Testis (tissue), 3 donors: Measurements from ENCODE around the gene TMEM121. TPM values are rescaled to one million over a fixed set of nuclear protein-coding genes. Genes with fewer than 3 reads are reported as not detected.
"Not testable (repeated sequence)": the region's sequence is repeated elsewhere in the genome, so short reads cannot be mapped to it uniquely, and the experiment has no call there.

Experiments
- DNase-seq: peaks from one replicate; pipeline ENCODE4 v3.0.0-alpha.2; 2019
- H3K27ac ChIP-seq, 2 donors: fragments of 200-600 bp; sonication (generic); one replicate each; pipeline ENCODE4 v1.5.1; 2019
- H3K27me3 ChIP-seq: fragments of 200-600 bp; sonication (generic); one replicate; pipeline ENCODE4 v1.5.1; 2019
- H3K36me3 ChIP-seq: fragments of 200-600 bp; sonication (generic); one replicate; pipeline ENCODE4 v1.5.1; 2017; ENCODE audit warnings: low read depth; ENCODE audit errors: missing control alignments
- H3K4me1 ChIP-seq: fragments of 200-600 bp; sonication (generic); one replicate; pipeline ENCODE4 v1.5.1; 2019
- H3K4me3 ChIP-seq, 2 donors: fragments of 200-600 bp; sonication (generic); one replicate each; pipeline ENCODE4 v1.5.1; 2017 to 2019
- H3K9me3 ChIP-seq: fragments of 200-600 bp; sonication (generic); one replicate; pipeline ENCODE4 v1.5.1; 2017
- POLR2A ChIP-seq: fragments of 450-650 bp; IDR thresholded peaks from one replicate; pipeline ENCODE4 v1.6.1; 2017; ENCODE audit warnings: antibody characterized with exemption, mild to moderate bottlenecking, moderate library complexity
- WGBS, 2 donors: methylation state at CpG; one replicate each; pipeline ENCODE4 v1.1.5; 2018; 5-methylcytosine and 5-hydroxymethylcytosine counted together
- intact Hi-C: fragments of 100-400 bp; cut with DNase I; formaldehyde crosslinking; loops from one replicate; pipeline ENCODE4 v1.15.1; 2023; ENCODE audit warnings: low total_unique reads
- polyA plus RNA-seq: library from polyadenylated mRNA; stranded (reverse); fragments of 350-450 nt; fragmentation: Illumina TruSeq; extraction: RNeasy Lipid Tissue Mini Kit (QIAGEN cat#74804); gene quantifications from one replicate; pipeline ENCODE4 v1.2.3, GENCODE V29; 2014; ENCODE audit warnings: low read depth, low replicate concordance; ENCODE audit not compliant: insufficient read depth
- total RNA-seq, 2 donors: library from RNA; depleted of rRNA; stranded (reverse); fragments of >200 nt; gene quantifications; one replicate each; pipeline ENCODE4 v1.2.3, GENCODE V29; 2016
- TF ChIP-seq, protein P1 (sequence below), 3 experiments: fragments of 450-650 bp in 2 of 3; fragments of 200-600 bp in 1 of 3; sonication (generic) in 1 of 3; IDR thresholded peaks; one replicate each; pipeline ENCODE4 v1.5.1; 2016 to 2019; ENCODE audit warnings: antibody characterized with exemption in 3 of 3, mild to moderate bottlenecking in 2 of 3, moderate library complexity in 1 of 3

Gene TMEM121
- total and polyA plus RNA-seq, 3 donors from 2014 or later = 1.4 to 4.8 (median 3.7) TPM

- no peak overlapping the region for H3K27ac ChIP-seq
- peak overlapping the region; percentile 18 to 49 for H3K4me3 ChIP-seq
- no peaks in the 10 kb centered on the region for H3K4me1 ChIP-seq
- 83 to 84% methylated on average over 19 to 35 of the region's 38 CpGs for WGBS, 2 donors
- intact Hi-C loops = no loop called here
- no peaks in the 10 kb centered on the region for H3K36me3 ChIP-seq
- TF ChIP-seq POLR2A = no peak
- TF ChIP-seq, protein P1, sequence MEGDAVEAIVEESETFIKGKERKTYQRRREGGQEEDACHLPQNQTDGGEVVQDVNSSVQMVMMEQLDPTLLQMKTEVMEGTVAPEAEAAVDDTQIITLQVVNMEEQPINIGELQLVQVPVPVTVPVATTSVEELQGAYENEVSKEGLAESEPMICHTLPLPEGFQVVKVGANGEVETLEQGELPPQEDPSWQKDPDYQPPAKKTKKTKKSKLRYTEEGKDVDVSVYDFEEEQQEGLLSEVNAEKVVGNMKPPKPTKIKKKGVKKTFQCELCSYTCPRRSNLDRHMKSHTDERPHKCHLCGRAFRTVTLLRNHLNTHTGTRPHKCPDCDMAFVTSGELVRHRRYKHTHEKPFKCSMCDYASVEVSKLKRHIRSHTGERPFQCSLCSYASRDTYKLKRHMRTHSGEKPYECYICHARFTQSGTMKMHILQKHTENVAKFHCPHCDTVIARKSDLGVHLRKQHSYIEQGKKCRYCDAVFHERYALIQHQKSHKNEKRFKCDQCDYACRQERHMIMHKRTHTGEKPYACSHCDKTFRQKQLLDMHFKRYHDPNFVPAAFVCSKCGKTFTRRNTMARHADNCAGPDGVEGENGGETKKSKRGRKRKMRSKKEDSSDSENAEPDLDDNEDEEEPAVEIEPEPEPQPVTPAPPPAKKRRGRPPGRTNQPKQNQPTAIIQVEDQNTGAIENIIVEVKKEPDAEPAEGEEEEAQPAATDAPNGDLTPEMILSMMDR (IDR thresholded peaks at IDR 0.05) = no peak
- H3K27me3 ChIP-seq = no peaks in the 10 kb centered on the region
- DNase-seq = no peak
- no peaks in the 10 kb centered on the region for H3K9me3 ChIP-seq
Measured at GRCh38 chr14:105547741-105548169, 21.4 kb downstream of the TMEM121 start.

- WGBS, 2 donors = 64 to 79% methylated on average over 20 to 23 of the region's 23 CpGs
- no peaks in the 10 kb centered on the region for H3K36me3 ChIP-seq
- peak overlapping the region in 1 of 2 donors; percentile 43 for H3K4me3 ChIP-seq
- intact Hi-C loops = no loop called here
- peak; percentile 23 for DNase-seq
- TF ChIP-seq, protein P1 (IDR thresholded peaks at IDR 0.05) = no peak
- no peak for TF ChIP-seq POLR2A
- H3K27me3 ChIP-seq = no peaks in the 10 kb centered on the region
- H3K4me1 ChIP-seq = no peaks in the 10 kb centered on the region
- no peaks in the 10 kb centered on the region for H3K9me3 ChIP-seq
- no peak overlapping the region for H3K27ac ChIP-seq
Measured at GRCh38 chr14:105549481-105549880, 23.1 kb downstream of the TMEM121 start.

- Histone ChIP-seq H3K36me3 (no peaks in the 10 kb centered on the region), H3K27ac (no peak overlapping the region), H3K9me3 (no peaks in the 10 kb centered on the region), H3K4me1 (no peaks in the 10 kb centered on the region), H3K4me3 (no peak overlapping the region), H3K27me3 (no peaks in the 10 kb centered on the region)
- DNase-seq = no peak
- intact Hi-C loops = loop anchor here (10.0 kb wide), 1 partner anchor 391 kb away; no protein-coding TSS in a partner anchor
- TF ChIP-seq, protein P1 (IDR thresholded peaks at IDR 0.05) = no peak
- TF ChIP-seq POLR2A = no peak
- WGBS, 2 donors = 87 to 96% methylated on average over 6 of the region's 6 CpGs
Measured at GRCh38 chr14:105554022-105554421, 27.6 kb downstream of the TMEM121 start.

DNA sequence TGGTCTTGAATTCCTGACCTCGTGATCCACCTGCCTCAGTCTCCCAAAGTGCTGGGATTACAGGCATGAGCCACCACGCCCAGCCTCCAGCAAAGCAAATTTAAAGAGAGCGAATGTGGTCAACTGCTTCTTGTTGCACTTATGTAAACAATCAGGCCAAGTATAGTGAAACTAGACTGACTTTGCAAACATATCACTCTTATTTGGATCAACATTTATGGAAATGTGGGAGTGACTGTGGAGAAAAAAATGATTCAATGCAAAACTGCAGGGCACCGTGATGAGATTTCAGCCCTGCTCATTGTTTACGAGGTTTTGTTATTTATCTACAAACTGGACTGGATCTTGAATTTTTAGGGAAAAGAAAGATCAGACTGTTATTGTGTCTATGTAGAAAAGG is 28.1 kb downstream of the TMEM121 start:
- H3K27me3 ChIP-seq = no peaks in the 10 kb centered on the region
- H3K4me1 ChIP-seq = no peaks in the 10 kb centered on the region
- no peak overlapping the region for H3K4me3 ChIP-seq
- H3K36me3 ChIP-seq = no peaks in the 10 kb centered on the region
- intact Hi-C loops = loop anchor here (10.0 kb wide), 1 partner anchor 390 kb away; no protein-coding TSS in a partner anchor
- H3K9me3 ChIP-seq = no peaks in the 10 kb centered on the region
- H3K27ac ChIP-seq = no peak overlapping the region
- TF ChIP-seq, protein P1 (IDR thresholded peaks at IDR 0.05) = no peak
- TF ChIP-seq POLR2A = no peak
- no peak for DNase-seq
- WGBS, 2 donors = 89 to 96% methylated on average over 5 of the region's 5 CpGs

GRCh38 chr14:105557671-105558070 is 31.3 kb downstream of the TMEM121 start:
- not testable (repeated sequence) for H3K4me1 ChIP-seq, H3K36me3 ChIP-seq, H3K27me3 ChIP-seq, H3K4me3 ChIP-seq, DNase-seq, H3K27ac ChIP-seq, H3K9me3 ChIP-seq
- 82 to 89% methylated on average over 17 to 19 of the region's 19 CpGs for WGBS, 2 donors
- intact Hi-C loops = loop anchor here (10.0 kb wide), 1 partner anchor 387 kb away; no protein-coding TSS in a partner anchor
